ENCODE data around the gene SRR.

SRR gene

GRCh38 chr17:2266865-2267228 lies 36.9 kb upstream of the SRR start (continued):
- no peak for TF ChIP-seq TOX (CRISPR knock-in tag; IDR thresholded peaks at IDR 0.05; ENCODE audit: borderline replicate concordance)
- no peak for TF ChIP-seq POU6F1 (CRISPR knock-in tag; IDR thresholded peaks at IDR 0.05; ENCODE audit: borderline replicate concordance, low read depth)
- TF ChIP-seq BACH2 (CRISPR knock-in tag; IDR thresholded peaks at IDR 0.05; ENCODE audit: borderline replicate concordance), result no peak
- no peak for TF ChIP-seq ISL1 (CRISPR knock-in tag; IDR thresholded peaks at IDR 0.05)
- TF ChIP-seq CREB5 (CRISPR knock-in tag; IDR thresholded peaks at IDR 0.05; ENCODE audit: low read depth), result no peak

GRCh38 chr17:2267354-2267753 lies 36.4 kb upstream of the SRR start:
- no peak for ATAC-seq
- TF ChIP-seq ZNF565 (CRISPR knock-in tag; conservative IDR thresholded peaks at IDR 0.05; ENCODE audit: low read depth) (no peak), OSR1 (CRISPR knock-in tag; IDR thresholded peaks at IDR 0.05) (no peak), RARB (CRISPR knock-in tag; IDR thresholded peaks at IDR 0.05) (no peak), CREB5 (CRISPR knock-in tag; IDR thresholded peaks at IDR 0.05; ENCODE audit: low read depth) (peak; percentile 64), SNAI2 (CRISPR knock-in tag; IDR thresholded peaks at IDR 0.05) (0 out of 2 replicates have a peak, but pooled peaks have one; percentile 31), ZNF70 (CRISPR knock-in tag; IDR thresholded peaks at IDR 0.05) (no peak), TOX (CRISPR knock-in tag; IDR thresholded peaks at IDR 0.05; ENCODE audit: borderline replicate concordance) (no peak), ISL1 (CRISPR knock-in tag; IDR thresholded peaks at IDR 0.05) (peak; percentile 76), CSRNP3 (CRISPR knock-in tag; IDR thresholded peaks at IDR 0.05) (no peak), PPARA (CRISPR knock-in tag; IDR thresholded peaks at IDR 0.05; ENCODE audit: borderline replicate concordance) (no peak), TCF4 (CRISPR knock-in tag; IDR thresholded peaks at IDR 0.05; ENCODE audit: borderline replicate concordance) (no peak; the same call in 1 of the 2 replicates)

- TF ChIP-seq ZNF8 (CRISPR knock-in tag; IDR thresholded peaks at IDR 0.05), result no peak
- TF ChIP-seq TSHZ2 (CRISPR knock-in tag; IDR thresholded peaks at IDR 0.05), result no peak
- TF ChIP-seq ISL1 (CRISPR knock-in tag; IDR thresholded peaks at IDR 0.05), result no peak
- no peak for ATAC-seq
Measured at GRCh38 chr17:2271985-2272702, 31.6 kb upstream of the SRR start.

- no peak for ATAC-seq
- TF ChIP-seq POU6F1 (CRISPR knock-in tag; IDR thresholded peaks at IDR 0.05; ENCODE audit: borderline replicate concordance, low read depth), result no peak
- TF ChIP-seq ARNTL (CRISPR knock-in tag; IDR thresholded peaks at IDR 0.05; ENCODE audit: borderline replicate concordance, low read depth), result no peak
- TF ChIP-seq TSHZ2 (CRISPR knock-in tag; IDR thresholded peaks at IDR 0.05), result no peak
- no peak for TF ChIP-seq ESRRG (CRISPR knock-in tag; IDR thresholded peaks at IDR 0.05)
Measured at GRCh38 chr17:2274414-2274813, 29.3 kb upstream of the SRR start.
